Adrenal gland (tissue), 12 donors: ENCODE data around the gene GNPTG. TPM values are rescaled to one million over a fixed set of nuclear protein-coding genes. Genes with fewer than 3 reads are reported as not detected.

ENCODE experiments used
- DNase-seq, 7 donors: peaks; one replicate each; pipeline ENCODE4 v3.0.0-alpha.2; 2019 to 2020
- H3K27ac ChIP-seq, 5 donors: fragments of 200-600 bp; sonication (generic) in 4 of 5; 1 replicate in 3 of 5; 2 replicates in 2 of 5; pipeline versions ENCODE4 v1.5.1 to v1.8.0; 2016 to 2020; ENCODE audit warnings: mild to moderate bottlenecking in 1 of 5
- H3K27me3 ChIP-seq: fragments of 200-600 bp; 2 replicates; pipeline ENCODE4 v1.8.0; 2021
- H3K36me3 ChIP-seq, 2 donors: fragments of 200-600 bp; replicated peaks in 1 of 2; 1 replicate in 1 of 2; 2 replicates in 1 of 2; pipeline versions ENCODE4 v1.5.1 to v1.8.0; 2018 to 2022
- H3K4me1 ChIP-seq, 2 donors: fragments of 200-600 bp; replicated peaks in 1 of 2; 1 replicate in 1 of 2; 2 replicates in 1 of 2; pipeline versions ENCODE4 v1.5.1 to v1.8.0; 2018 to 2021
- H3K4me3 ChIP-seq, 4 donors: fragments of 200-600 bp; sonication (generic) in 3 of 4; one replicate each; pipeline ENCODE4 v1.5.1; 2016 to 2018
- H3K9me3 ChIP-seq, 3 donors: fragments of 200-600 bp; sonication (generic) in 1 of 3; replicated peaks in 1 of 3; 1 replicate in 2 of 3; 2 replicates in 1 of 3; pipeline versions ENCODE4 v1.5.1 to v1.8.0; 2016 to 2021
- POLR2A ChIP-seq, 2 donors: fragments of 450-650 bp; IDR thresholded peaks; one replicate each; pipeline ENCODE4 v1.6.1; 2017; ENCODE audit warnings: antibody characterized with exemption in 2 of 2, mild to moderate bottlenecking in 2 of 2, moderate library complexity in 1 of 2
- WGBS, 4 donors: extraction: QIAGEN DNeasy Blood & Tissue Kit in 2 of 4; methylation state at CpG; one replicate each; pipeline versions ENCODE4 v1.1.5 to v1.1.7; 2013 to 2017; 5-methylcytosine and 5-hydroxymethylcytosine counted together
- intact Hi-C, 2 donors: fragments of 100-400 bp; cut with DNase I; formaldehyde crosslinking; loops; one replicate each; pipeline versions ENCODE4 v1.14.1 to v1.15.0; 2022 to 2023
- polyA plus RNA-seq, 3 donors: library from polyadenylated mRNA; stranded (reverse); fragments of 200-250 nt in 2 of 3; fragments of 350-450 nt in 1 of 3; fragmentation: Illumina TruSeq in 1 of 3; extraction: RNeasy Lipid Tissue Mini Kit (QIAGEN cat#74804) in 1 of 3; gene quantifications; one replicate each; pipeline ENCODE4 v1.2.3, GENCODE V29; 2013 to 2014
- total RNA-seq, 9 donors: library from RNA; depleted of rRNA in 4 of 9; stranded (reverse); fragments of >200 nt in 4 of 9; fragments of 120-200 nt in 1 of 9; fragmentation: NEBNext Ultra II Directional in 1 of 9; extraction: Animal tissue kit (Norgen Biotek cat#: 25700) in 1 of 9; gene quantifications; one replicate each; pipeline versions ENCODE4 v1.1.0 to v1.2.4, GENCODE V29; 2013 to 2023
- TF ChIP-seq, protein P1 (sequence below), 6 experiments: fragments of 450-650 bp in 4 of 6; fragments of 200-600 bp in 2 of 6; sonication (generic) in 1 of 6; IDR thresholded peaks; 1 replicate in 5 of 6; 2 replicates in 1 of 6; pipeline versions ENCODE4 v1.5.1 to v1.8.0; 2016 to 2021; ENCODE audit warnings: antibody characterized with exemption in 6 of 6, mild to moderate bottlenecking in 2 of 6, moderate library complexity in 1 of 6
- donor health status: healthy with polysubstance abuse.
- donor health status: Bipolar disorder and iron deficiency.
- donor health status: DM: yes; HTN: yes; CAD: no.
- donor health status: DM: no; HTN: no; CAD: no.
- donor health status: DM: no; HTN: no; CAD: no.
- donor health status: DM: yes; HTN: yes; CAD: no.

GNPTG gene
- total and polyA plus RNA-seq, 12 donors: 95.9 to 659 (median 284) TPM

- WGBS, 4 donors: 93 to 97% (median 96%) methylated on average over 30 to 39 of the region's 39 CpGs
- Histone ChIP-seq H3K4me1 (no peaks in the 10 kb centered on the region), H3K4me3 (no peak overlapping the region), H3K36me3 (peaks cover 0 to 17% of the 10 kb centered on the region in 2 donors), H3K9me3 (no peaks in the 10 kb centered on the region), H3K27me3 (no peaks in the 10 kb centered on the region), H3K27ac (no peak overlapping the region)
- intact Hi-C loops: no loop called here
- no peak for DNase-seq
- no peak for TF ChIP-seq POLR2A (IDR thresholded peaks at IDR 0.05)
- TF ChIP-seq, protein P1, sequence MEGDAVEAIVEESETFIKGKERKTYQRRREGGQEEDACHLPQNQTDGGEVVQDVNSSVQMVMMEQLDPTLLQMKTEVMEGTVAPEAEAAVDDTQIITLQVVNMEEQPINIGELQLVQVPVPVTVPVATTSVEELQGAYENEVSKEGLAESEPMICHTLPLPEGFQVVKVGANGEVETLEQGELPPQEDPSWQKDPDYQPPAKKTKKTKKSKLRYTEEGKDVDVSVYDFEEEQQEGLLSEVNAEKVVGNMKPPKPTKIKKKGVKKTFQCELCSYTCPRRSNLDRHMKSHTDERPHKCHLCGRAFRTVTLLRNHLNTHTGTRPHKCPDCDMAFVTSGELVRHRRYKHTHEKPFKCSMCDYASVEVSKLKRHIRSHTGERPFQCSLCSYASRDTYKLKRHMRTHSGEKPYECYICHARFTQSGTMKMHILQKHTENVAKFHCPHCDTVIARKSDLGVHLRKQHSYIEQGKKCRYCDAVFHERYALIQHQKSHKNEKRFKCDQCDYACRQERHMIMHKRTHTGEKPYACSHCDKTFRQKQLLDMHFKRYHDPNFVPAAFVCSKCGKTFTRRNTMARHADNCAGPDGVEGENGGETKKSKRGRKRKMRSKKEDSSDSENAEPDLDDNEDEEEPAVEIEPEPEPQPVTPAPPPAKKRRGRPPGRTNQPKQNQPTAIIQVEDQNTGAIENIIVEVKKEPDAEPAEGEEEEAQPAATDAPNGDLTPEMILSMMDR (IDR thresholded peaks at IDR 0.05): no peak
Measured at GRCh38 chr16:1385232-1385631, 33.5 kb downstream of the GNPTG start.

DNA sequence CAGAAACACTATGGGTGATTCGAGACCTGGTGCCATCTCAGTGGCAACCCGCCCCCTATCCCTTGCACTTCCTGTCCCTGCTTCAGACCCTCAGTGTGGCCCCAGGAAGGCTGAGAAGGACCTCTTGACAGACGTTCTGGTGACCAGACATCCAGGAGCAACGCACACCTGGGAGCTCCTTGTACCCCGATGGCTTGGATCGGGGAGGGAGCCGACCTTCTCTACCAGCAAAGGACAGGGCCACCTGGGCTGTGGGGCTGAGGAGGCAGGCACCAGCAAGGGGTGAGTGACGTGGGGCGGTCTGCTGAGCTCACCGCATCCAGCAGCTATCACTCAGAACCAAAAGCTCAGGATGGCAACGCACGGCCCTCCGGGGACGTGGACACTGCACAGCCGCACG lies 35.6 kb downstream of the GNPTG start:
- intact Hi-C loops: no loop called here
- TF ChIP-seq, protein P1 (IDR thresholded peaks at IDR 0.05): no peak
- TF ChIP-seq POLR2A (IDR thresholded peaks at IDR 0.05): no peak
- Histone ChIP-seq H3K27me3 (no peaks in the 10 kb centered on the region), H3K27ac (no peak overlapping the region), H3K36me3 (peaks cover 0 to 35% of the 10 kb centered on the region in 2 donors), H3K4me3 (no peak overlapping the region), H3K9me3 (no peaks in the 10 kb centered on the region), H3K4me1 (no peaks in the 10 kb centered on the region)
- DNase-seq: no peak
- WGBS, 4 donors: 92 to 93% (median 93%) methylated on average over 10 to 16 of the region's 16 CpGs; no CpG with 5 or more reads in 1 of the 4 donors

- 90 to 100% (median 92%) methylated on average over 6 to 7 of the region's 7 CpGs for WGBS, 4 donors
- Histone ChIP-seq H3K9me3 (no peaks in the 10 kb centered on the region), H3K27ac (no peak overlapping the region), H3K27me3 (no peaks in the 10 kb centered on the region), H3K4me3 (no peak overlapping the region), H3K4me1 (no peaks in the 10 kb centered on the region), H3K36me3 (peaks cover 0 to 47% of the 10 kb centered on the region in 2 donors)
- no peak for DNase-seq
- intact Hi-C loops: no loop called here
- TF ChIP-seq, protein P1 (IDR thresholded peaks at IDR 0.05): no peak
- no peak for TF ChIP-seq POLR2A (IDR thresholded peaks at IDR 0.05)
Measured at GRCh38 chr16:1389762-1390161, 38.0 kb downstream of the GNPTG start.

GRCh38 chr16:1390239-1390779 lies 38.6 kb downstream of the GNPTG start:
- H3K27ac ChIP-seq: no peak overlapping the region
- H3K27me3 ChIP-seq: no peaks in the 10 kb centered on the region
- intact Hi-C loops: no loop called here
- TF ChIP-seq, protein P1 (IDR thresholded peaks at IDR 0.05): no peak
- no peak for TF ChIP-seq POLR2A (IDR thresholded peaks at IDR 0.05)
- no peak for DNase-seq
- peaks cover 0 to 48% of the 10 kb centered on the region in 2 donors for H3K36me3 ChIP-seq
- H3K9me3 ChIP-seq: no peaks in the 10 kb centered on the region
- WGBS, 4 donors: 86 to 89% (median 88%) methylated on average over 27 to 28 of the region's 28 CpGs
- H3K4me3 ChIP-seq: no peak overlapping the region
- H3K4me1 ChIP-seq: no peaks in the 10 kb centered on the region
